Activated T-helper 1 cell treated with anti-CD3 and anti-CD28 coated beads, Interleukin-12 subunit alpha, Interleukin-12 subunit beta, Interleukin-2, Interleukin-4 antibody, amounts not matched to agents 30 ng/mL and 10 ng/mL and 1 ng/mL, durations not matched to agents 14 hours and 24 hours and 36 hours (primary cell): ENCODE measurements around the gene RUFY3. TPM values are rescaled to one million over a fixed set of nuclear protein-coding genes. Genes with fewer than 3 reads are reported as not detected.
"Not testable (repeated sequence)": the region's sequence is repeated elsewhere in the genome, so short reads cannot be mapped to it uniquely, and the experiment has no call there.

ENCODE experiments used
- DNase-seq: peaks from one replicate; pipeline ENCODE4 v3.0.0; 2021; ENCODE audit warnings: low spot score
- H3K27ac Mint-ChIP-seq: one replicate; pipeline ENCODE4 v1.8.0; 2021; ENCODE audit warnings: mild to moderate bottlenecking, mixed read lengths
- H3K27me3 Mint-ChIP-seq: one replicate; pipeline ENCODE4 v1.8.0; 2022; ENCODE audit warnings: mild to moderate bottlenecking, moderate library complexity, mixed read lengths; ENCODE audit not compliant: insufficient read depth
- H3K36me3 Mint-ChIP-seq: one replicate; pipeline ENCODE4 v1.8.0; 2021; ENCODE audit warnings: low read depth, mixed read lengths
- H3K4me1 Mint-ChIP-seq: one replicate; pipeline ENCODE4 v1.8.0; 2021; ENCODE audit warnings: low read depth, mixed read lengths
- H3K4me3 Mint-ChIP-seq: one replicate; pipeline ENCODE4 v1.8.0; 2021; ENCODE audit warnings: mild to moderate bottlenecking, moderate library complexity, mixed read lengths
- H3K9me3 Mint-ChIP-seq: one replicate; pipeline ENCODE4 v1.8.0; 2021; ENCODE audit warnings: mixed read lengths
- intact Hi-C: fragments of 100-400 bp; cut with micrococcal nuclease; formaldehyde crosslinking; loops from one replicate; pipeline ENCODE4 v1.15.1; 2024
- total RNA-seq: library from RNA; stranded (reverse); gene quantifications from 2 replicates; pipeline ENCODE4 v1.2.3, GENCODE V29; 2022

RUFY3 gene
- total RNA-seq, 1 donor from 2014 or later = 12.5 TPM

DNA sequence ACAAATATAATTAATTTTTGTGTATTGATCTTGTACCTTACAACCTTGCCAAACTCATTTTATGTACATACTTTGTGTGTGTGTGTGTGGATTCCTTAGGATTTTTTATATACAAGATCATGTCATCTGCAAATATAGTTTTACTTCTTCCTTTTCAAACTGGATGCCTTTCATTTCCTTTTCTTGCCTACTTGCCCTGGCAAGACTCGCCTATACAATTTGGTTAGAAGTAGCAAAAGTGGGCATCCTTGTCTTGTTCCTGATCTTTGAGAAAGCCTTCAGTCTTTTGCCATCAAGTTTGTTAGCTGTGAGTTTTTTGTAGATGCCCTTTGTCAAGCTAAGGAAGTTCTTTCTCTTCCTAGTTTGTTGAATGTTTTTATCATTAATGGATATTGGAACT is 30.5 kb downstream of the RUFY3 start:
- H3K27me3 Mint-ChIP-seq = peaks cover 1% of the 10 kb centered on the region
- intact Hi-C loops = loop anchor here (5.0 kb wide), 1 partner anchor 50 kb away; no protein-coding TSS in a partner anchor
- DNase-seq = no peak
- no peak overlapping the region for H3K27ac Mint-ChIP-seq
- H3K36me3 Mint-ChIP-seq = peaks cover 4% of the 10 kb centered on the region
- H3K9me3 Mint-ChIP-seq = no peaks in the 10 kb centered on the region
- H3K4me3 Mint-ChIP-seq = no peak overlapping the region
- no peaks in the 10 kb centered on the region for H3K4me1 Mint-ChIP-seq

DNA sequence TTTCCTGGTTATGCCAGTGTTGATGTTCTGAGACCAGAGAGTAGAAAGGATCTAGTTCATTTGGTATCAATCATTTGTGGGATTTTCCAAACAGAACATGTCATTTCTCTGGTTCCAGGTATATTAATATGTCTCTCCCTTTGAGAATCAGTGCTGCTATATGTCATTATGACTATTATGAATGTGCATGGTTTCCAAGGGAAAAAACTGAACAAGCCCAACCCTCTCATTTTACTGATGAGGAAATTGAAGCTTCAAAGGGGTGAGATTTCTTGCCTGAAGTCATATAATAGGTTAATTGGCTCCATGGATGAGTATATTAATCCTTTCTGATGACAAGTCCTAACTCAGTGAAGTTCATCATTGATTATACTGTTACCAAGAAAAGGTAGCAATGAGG is 31.9 kb downstream of the RUFY3 start:
- intact Hi-C loops = loop anchor here (5.0 kb wide), 1 partner anchor 49 kb away; no protein-coding TSS in a partner anchor
- H3K36me3 Mint-ChIP-seq = peaks cover 2% of the 10 kb centered on the region
- no peaks in the 10 kb centered on the region for H3K9me3 Mint-ChIP-seq
- peaks cover 1% of the 10 kb centered on the region for H3K27me3 Mint-ChIP-seq
- H3K4me3 Mint-ChIP-seq = no peak overlapping the region
- no peak overlapping the region for H3K27ac Mint-ChIP-seq
- DNase-seq = no peak
- no peaks in the 10 kb centered on the region for H3K4me1 Mint-ChIP-seq

DNA sequence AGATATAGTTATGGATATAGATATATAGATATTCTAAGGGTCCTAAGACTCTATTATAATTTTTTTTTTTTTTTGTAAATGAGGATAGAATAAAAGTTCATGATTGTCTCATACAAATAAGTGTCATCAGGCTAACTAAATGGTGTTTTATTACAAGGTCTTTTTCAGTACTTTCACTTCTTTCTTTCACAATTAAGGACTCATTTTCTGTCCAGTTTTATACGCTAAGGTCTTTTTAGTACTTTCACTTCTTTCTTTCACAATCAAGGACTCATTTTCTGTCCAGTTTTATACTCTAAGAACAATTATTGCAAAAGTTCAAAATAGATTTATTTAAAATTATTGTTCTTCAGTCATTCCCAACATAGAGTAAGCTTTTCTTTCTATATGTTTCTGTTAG is 32.7 kb downstream of the RUFY3 start:
- Mint-ChIP-seq H3K36me3 (peaks cover 2% of the 10 kb centered on the region), H3K9me3 (no peaks in the 10 kb centered on the region), H3K27ac (no peak overlapping the region), H3K4me1 (peaks cover 6% of the 10 kb centered on the region), H3K4me3 (no peak overlapping the region), H3K27me3 (peaks cover 1% of the 10 kb centered on the region)
- intact Hi-C loops = loop anchor here (5.0 kb wide), 1 partner anchor 48 kb away; no protein-coding TSS in a partner anchor
- no peak for DNase-seq

DNA sequence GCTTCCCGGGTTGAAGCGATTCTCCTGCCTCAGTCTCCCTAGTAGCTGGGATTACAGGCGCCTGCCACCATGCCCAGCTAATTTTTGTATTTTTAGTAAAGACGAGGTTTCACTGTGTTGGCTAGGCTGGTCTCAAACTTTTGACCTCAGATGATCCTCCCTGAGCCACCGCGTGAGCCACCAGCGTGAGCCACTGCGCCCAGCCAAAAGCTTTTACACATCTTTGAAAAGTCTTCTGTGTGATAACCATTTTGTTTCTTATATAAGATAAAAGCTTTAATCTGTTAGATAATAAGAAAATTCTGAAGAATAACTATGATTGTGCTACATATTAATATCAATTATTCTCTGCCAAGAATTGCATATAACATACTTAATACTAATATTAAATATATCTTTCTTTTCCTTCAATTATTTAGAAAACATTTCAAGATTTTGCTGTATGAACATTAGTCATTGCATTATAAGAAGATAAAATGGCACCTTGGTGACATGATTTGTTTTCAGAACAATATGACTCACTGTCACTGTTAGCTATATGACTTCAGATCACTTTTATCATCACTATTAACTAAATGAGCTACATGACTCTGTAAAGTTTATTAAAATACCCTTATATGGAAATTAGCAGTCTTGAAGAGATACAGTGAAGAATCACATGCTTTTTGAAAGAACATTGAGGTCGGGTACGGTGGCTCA is 33.4 kb downstream of the RUFY3 start:
- peaks cover 13% of the 10 kb centered on the region for H3K4me1 Mint-ChIP-seq
- peaks cover under 1% of the 10 kb centered on the region for H3K36me3 Mint-ChIP-seq
- no peaks in the 10 kb centered on the region for H3K9me3 Mint-ChIP-seq
- H3K4me3 Mint-ChIP-seq = no peak overlapping the region
- intact Hi-C loops = loop anchor here (5.0 kb wide), 1 partner anchor 47 kb away; no protein-coding TSS in a partner anchor
- H3K27me3 Mint-ChIP-seq = peaks cover 1% of the 10 kb centered on the region
- DNase-seq = no peak
- no peak overlapping the region for H3K27ac Mint-ChIP-seq

DNA sequence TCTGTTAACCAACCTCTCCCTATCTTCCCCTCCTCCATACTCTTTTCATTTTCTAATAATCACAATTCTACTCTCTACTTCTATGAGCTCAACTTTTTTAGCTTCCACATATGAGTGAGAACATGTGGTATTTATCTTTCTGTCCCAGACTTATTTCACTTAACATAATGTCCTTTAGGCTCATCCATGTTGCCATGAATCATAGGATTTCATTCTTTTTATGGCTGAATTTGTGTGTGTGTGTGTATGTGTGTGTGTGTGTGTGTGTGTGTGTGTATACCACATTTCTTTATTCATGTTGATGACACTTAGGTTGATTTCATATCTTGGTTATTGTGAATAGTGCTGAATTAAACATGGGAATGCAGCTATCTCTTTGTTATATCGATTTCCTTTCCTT is 37.4 kb downstream of the RUFY3 start:
- H3K4me3 Mint-ChIP-seq = no peak overlapping the region
- H3K36me3 Mint-ChIP-seq = peaks cover 1% of the 10 kb centered on the region
- intact Hi-C loops = no loop called here
- H3K27me3 Mint-ChIP-seq = no peaks in the 10 kb centered on the region
- peaks cover 13% of the 10 kb centered on the region for H3K4me1 Mint-ChIP-seq
- H3K27ac Mint-ChIP-seq = no peak overlapping the region
- DNase-seq = no peak
- no peaks in the 10 kb centered on the region for H3K9me3 Mint-ChIP-seq

DNA sequence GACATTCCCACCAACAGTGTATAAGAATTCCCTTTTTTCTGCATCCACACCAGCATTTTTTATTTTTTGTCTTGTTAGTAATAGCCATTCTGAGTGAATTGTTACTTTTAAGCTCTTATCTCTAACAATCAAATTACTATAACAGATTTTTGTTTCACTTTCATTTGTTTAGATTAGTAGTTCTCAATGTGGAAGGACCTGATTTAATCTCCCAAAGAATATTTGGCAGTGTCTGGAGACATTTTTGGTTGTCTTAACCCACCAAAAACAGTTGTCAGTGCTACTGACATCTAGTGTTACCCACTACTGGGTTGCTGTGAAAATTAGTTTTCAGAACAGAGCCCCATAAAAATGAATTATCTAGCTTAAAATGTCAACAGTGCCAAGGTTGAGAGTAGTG is 37.9 kb downstream of the RUFY3 start:
- Mint-ChIP-seq H3K4me3 (no peak overlapping the region), H3K36me3 (peaks cover 3% of the 10 kb centered on the region), H3K9me3 (no peaks in the 10 kb centered on the region), H3K27me3 (no peaks in the 10 kb centered on the region), H3K4me1 (peaks cover 13% of the 10 kb centered on the region), H3K27ac (no peak overlapping the region)
- DNase-seq = no peak
- intact Hi-C loops = no loop called here

DNA sequence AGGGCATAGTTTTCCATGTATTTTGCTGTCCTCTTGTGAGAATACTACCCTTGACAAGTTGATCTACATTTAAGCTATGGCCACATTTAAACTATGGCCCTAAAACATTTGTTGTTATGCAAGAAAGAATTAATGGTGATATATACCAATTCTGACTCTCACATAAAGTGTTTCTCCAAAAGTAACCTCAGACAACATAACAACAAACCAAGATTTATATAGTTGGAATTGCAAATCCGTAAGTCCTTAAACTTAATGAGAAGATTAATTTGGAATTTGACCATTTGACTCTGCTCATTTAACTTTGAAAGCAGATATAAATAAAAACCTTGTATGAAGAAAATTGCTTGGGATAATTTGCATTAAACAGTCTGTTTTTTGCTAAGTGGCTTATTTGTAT is 38.9 kb downstream of the RUFY3 start:
- intact Hi-C loops = no loop called here
- no peak for DNase-seq
- Mint-ChIP-seq H3K9me3 (no peaks in the 10 kb centered on the region), H3K36me3 (peaks cover 5% of the 10 kb centered on the region), H3K27me3 (no peaks in the 10 kb centered on the region), H3K4me3 (no peak overlapping the region), H3K27ac (no peak overlapping the region), H3K4me1 (peaks cover 13% of the 10 kb centered on the region)

DNA sequence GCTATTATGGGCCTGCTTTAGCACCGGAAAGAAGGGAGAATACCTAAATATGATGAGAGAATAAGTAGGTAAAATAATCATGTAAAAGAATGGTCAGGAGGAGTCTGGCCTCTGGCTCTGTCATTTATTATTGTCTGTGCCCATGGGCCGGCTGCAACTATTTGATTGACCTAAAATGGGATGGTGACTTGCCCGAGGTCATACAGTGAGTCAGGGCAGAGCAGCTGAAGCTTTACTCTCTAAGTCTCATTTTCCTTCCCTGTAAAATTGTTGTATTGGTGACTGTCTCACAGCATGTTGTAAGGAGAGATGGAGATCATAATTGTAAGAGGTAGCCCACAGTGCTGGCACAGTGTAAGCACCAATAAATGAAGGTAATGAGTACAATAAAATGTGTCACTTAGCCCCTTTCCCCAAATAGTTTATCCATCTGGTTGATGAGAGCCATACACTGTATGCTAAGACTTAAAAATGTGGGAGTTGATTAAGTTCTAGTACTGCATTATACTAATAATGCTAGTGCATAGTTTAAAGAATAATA is 39.6 kb downstream of the RUFY3 start:
- DNase-seq = no peak
- H3K27me3 Mint-ChIP-seq = no peaks in the 10 kb centered on the region
- peaks cover 13% of the 10 kb centered on the region for H3K4me1 Mint-ChIP-seq
- H3K36me3 Mint-ChIP-seq = peaks cover 5% of the 10 kb centered on the region
- no peaks in the 10 kb centered on the region for H3K9me3 Mint-ChIP-seq
- intact Hi-C loops = no loop called here
- H3K4me3 Mint-ChIP-seq = no peak overlapping the region
- no peak overlapping the region for H3K27ac Mint-ChIP-seq

DNA sequence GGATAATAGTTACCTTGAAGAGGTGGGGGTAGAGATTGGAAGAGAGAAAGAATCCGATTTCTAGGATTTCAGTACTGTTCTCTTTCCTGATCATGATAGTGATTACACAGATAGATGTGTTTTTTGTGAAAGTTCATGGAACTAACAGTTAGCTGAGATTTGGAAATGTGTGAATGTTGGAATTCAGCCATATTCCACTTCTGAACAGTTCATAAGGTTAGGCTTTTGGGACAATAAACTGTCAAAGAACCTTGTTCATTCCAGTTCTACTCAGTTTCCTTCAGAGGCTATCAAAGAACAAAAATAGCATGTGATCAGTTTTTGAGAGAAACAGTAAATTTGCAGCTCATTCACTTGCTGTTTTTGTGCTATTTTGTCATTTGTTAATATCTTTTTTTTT is 43.6 kb downstream of the RUFY3 start:
- no peak overlapping the region for H3K27ac Mint-ChIP-seq
- intact Hi-C loops = no loop called here
- DNase-seq = no peak
- H3K36me3 Mint-ChIP-seq = peaks cover 7% of the 10 kb centered on the region
- H3K4me3 Mint-ChIP-seq = no peak overlapping the region
- H3K9me3 Mint-ChIP-seq = no peaks in the 10 kb centered on the region
- no peaks in the 10 kb centered on the region for H3K27me3 Mint-ChIP-seq
- H3K4me1 Mint-ChIP-seq = no peaks in the 10 kb centered on the region

DNA sequence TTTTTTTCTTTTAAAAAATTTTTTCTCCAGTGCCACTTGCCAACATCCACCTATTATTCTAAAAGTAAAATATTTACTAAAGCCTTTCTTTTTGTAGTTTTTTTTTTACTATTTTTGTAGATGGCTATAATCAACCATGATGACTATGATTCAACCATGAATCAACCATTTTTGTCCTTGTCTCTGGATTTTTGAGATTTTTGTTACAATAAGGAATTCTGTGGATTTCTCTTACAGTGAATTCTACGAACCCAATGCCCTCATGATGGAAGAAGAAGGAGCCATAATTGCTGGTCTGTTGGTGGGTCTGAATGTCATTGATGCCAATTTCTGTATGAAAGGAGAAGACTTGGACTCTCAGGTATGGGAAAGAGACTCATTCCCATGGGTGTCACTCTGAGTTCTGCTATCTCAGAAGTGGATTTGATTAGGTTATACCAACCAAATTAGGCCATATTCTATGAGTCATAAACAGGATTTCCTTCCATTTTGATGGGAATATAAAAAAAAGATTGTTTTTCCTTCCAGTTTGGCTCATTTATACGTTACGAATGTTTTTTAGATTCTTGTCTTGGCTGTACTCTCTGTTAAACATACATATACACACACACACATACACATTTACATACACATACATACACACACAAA is 46.7 kb downstream of the RUFY3 start:
- intact Hi-C loops = no loop called here
- no peaks in the 10 kb centered on the region for H3K27me3 Mint-ChIP-seq
- no peaks in the 10 kb centered on the region for H3K4me1 Mint-ChIP-seq
- peaks cover 7% of the 10 kb centered on the region for H3K36me3 Mint-ChIP-seq
- H3K27ac Mint-ChIP-seq = no peak overlapping the region
- H3K4me3 Mint-ChIP-seq = no peak overlapping the region
- no peak for DNase-seq
- no peaks in the 10 kb centered on the region for H3K9me3 Mint-ChIP-seq

DNA sequence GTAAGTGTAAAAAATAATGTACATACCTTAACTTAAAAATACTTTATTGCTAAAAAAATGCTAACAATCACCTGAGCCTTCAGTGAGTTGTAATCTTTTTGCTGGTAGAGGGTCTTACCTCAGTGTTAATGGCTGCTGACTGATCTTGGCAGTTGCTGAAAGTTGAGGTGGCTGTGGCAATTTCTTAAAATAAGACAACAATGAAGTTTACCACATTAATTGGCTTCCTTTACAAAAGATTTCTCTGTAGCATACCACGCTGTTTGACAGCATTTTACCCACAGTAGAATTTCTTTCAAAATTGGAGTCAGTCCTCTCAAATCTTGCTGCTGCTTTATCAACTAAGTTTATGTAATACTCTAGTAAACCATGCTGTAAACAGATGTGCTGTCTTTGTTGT is 47.6 kb downstream of the RUFY3 start:
- H3K9me3 Mint-ChIP-seq, H3K27me3 Mint-ChIP-seq, H3K4me3 Mint-ChIP-seq, H3K36me3 Mint-ChIP-seq, DNase-seq, H3K4me1 Mint-ChIP-seq, H3K27ac Mint-ChIP-seq, intact Hi-C loops: not testable (repeated sequence)

DNA sequence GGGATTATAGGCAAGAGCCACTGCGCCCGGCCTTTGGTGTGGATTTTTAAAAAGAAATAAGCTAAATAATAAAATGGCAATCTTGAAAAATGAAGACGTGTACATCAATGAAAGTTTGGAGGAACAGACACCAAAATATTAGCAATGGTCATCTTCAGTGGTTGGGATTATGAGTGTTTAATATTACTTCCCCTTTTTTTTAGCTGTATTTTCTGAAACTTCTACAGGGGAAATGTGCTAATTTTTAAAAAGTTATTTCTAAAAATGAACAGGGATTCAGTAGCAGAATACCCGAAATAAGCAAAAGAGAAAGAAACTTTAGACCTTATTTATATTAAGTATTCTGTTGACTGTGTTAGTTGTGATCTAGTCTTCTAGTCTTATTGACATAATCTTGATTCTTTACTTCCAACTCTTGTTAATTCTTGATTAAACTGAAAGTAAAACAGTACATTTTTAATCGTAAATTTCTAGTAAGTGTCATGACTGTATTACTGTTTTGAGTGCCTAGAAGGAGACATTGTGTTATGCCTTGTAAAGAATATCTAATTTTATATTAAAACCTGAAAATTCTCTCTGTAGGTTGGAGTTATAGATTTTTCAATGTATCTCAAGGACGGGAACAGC is 51.3 kb downstream of the RUFY3 start:
- no peak for DNase-seq
- H3K4me3 Mint-ChIP-seq = no peak overlapping the region
- intact Hi-C loops = no loop called here
- no peaks in the 10 kb centered on the region for H3K36me3 Mint-ChIP-seq
- H3K27ac Mint-ChIP-seq = no peak overlapping the region
- no peaks in the 10 kb centered on the region for H3K4me1 Mint-ChIP-seq
- no peaks in the 10 kb centered on the region for H3K27me3 Mint-ChIP-seq
- H3K9me3 Mint-ChIP-seq = no peaks in the 10 kb centered on the region

DNA sequence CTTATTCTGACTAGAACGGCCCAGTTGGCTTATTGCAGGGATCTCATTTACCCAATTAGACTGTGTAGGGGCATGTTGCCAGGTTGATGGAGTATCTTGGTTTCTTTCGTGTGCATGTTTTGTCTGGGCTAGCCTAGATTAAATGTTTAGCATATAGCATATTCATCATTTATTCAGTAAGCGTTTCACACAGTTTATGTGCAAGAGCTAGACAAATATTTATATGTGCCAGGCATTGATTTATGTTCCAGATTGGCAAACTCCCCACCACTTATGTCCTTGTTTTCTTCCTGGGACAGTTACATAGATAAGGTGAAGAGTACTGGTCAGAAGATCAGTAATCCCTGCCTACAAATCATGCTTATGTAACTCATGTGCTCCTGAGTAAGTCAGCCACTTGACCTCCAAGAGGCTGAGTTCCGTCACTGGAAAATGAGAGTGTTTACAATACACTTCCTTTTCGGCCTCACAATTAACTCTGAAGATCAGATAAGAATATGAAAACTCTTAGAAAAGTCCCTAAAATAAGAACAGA is 57.2 kb downstream of the RUFY3 start:
- intact Hi-C loops = no loop called here
- no peak for DNase-seq
- Mint-ChIP-seq H3K4me3 (no peak overlapping the region), H3K27ac (no peak overlapping the region), H3K27me3 (no peaks in the 10 kb centered on the region), H3K4me1 (no peaks in the 10 kb centered on the region), H3K9me3 (no peaks in the 10 kb centered on the region), H3K36me3 (no peaks in the 10 kb centered on the region)
